HCT116 (cell line): ENCODE measurements around the gene MEF2D.

ENCODE experiments used
- CBX3 ChIP-seq: IDR thresholded peaks from 2 replicates; pipeline ENCODE4 v1.6.1; 2012; ENCODE audit warnings: low read depth
- EZH2 ChIP-seq: fragments of 200-600 bp; sonication (generic); IDR thresholded peaks from 2 replicates; pipeline ENCODE4 v1.6.1; 2017; ENCODE audit warnings: antibody characterized with exemption, mixed run types
- POLR2A ChIP-seq: IDR thresholded peaks from 2 replicates; pipeline ENCODE4 v1.7.0; 2011; ENCODE audit warnings: borderline replicate concordance; ENCODE audit not compliant: insufficient read depth, insufficient read length; ENCODE audit errors: extremely low read depth
- POLR2AphosphoS5 ChIP-seq: IDR thresholded peaks from 2 replicates; pipeline ENCODE4 v1.6.1; 2011; ENCODE audit warnings: mild to moderate bottlenecking, low read depth, low read length, moderate library complexity
- REST ChIP-seq: IDR thresholded peaks from 2 replicates; pipeline ENCODE4 v1.6.1; 2012; ENCODE audit warnings: low read depth
- SRF ChIP-seq: IDR thresholded peaks from 2 replicates; pipeline ENCODE4 v1.6.1; 2012; ENCODE audit warnings: low read depth
- TF ChIP-seq, protein P1 (sequence below), 3 experiments: fragments of 200-600 bp in 1 of 3; sonication (generic) in 1 of 3; IDR thresholded peaks in 2 of 3; conservative IDR thresholded peaks in 1 of 3; 2 replicates each; pipeline ENCODE4 v1.5.1; 2012 to 2017; ENCODE audit warnings: low read depth in 2 of 3, low read length in 2 of 3, antibody characterized with exemption in 1 of 3, borderline replicate concordance in 1 of 3, control low read depth in 1 of 3, mild to moderate bottlenecking in 1 of 3, mixed read lengths in 1 of 3, mixed run types in 1 of 3, moderate library complexity in 1 of 3; ENCODE audit not compliant: insufficient read depth in 1 of 3

DNA sequence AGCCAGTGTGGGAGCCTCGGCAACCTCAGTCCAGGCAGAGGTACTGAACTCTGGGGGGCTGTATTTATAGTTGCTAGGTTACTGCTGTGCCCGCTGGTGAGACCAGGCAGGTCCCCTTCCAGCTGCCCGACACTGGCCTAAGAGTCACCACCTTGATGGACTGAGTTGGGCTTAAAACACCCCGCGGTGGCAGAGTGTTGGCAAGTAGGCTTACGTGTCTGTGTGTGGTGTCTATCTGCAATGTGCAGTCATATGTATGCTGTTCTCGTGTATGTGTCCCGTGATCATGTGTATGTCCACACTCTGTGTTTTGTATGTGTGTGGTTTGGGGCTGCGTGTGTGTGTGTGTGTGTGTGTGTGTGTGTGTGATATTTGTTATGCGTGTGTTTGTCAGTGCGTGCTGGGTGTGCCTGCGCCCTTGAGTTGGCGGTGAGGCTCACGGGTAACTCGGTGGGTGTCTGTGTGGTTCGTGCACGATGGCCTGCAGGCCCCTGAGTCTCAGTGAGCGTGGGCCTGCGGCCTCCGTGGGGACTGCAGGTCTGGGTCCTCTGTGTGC, 65.5 kb downstream of the MEF2D start:
- TF ChIP-seq, protein P1, sequence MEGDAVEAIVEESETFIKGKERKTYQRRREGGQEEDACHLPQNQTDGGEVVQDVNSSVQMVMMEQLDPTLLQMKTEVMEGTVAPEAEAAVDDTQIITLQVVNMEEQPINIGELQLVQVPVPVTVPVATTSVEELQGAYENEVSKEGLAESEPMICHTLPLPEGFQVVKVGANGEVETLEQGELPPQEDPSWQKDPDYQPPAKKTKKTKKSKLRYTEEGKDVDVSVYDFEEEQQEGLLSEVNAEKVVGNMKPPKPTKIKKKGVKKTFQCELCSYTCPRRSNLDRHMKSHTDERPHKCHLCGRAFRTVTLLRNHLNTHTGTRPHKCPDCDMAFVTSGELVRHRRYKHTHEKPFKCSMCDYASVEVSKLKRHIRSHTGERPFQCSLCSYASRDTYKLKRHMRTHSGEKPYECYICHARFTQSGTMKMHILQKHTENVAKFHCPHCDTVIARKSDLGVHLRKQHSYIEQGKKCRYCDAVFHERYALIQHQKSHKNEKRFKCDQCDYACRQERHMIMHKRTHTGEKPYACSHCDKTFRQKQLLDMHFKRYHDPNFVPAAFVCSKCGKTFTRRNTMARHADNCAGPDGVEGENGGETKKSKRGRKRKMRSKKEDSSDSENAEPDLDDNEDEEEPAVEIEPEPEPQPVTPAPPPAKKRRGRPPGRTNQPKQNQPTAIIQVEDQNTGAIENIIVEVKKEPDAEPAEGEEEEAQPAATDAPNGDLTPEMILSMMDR (IDR thresholded peaks at IDR 0.05 in 2 of 3, conservative IDR thresholded peaks at IDR 0.05 in 1 of 3; ENCODE audit: borderline replicate concordance in 1 of 3, insufficient read depth in 1 of 3, low read depth in 2 of 3, low read length in 2 of 3): no peak
- no peak for TF ChIP-seq POLR2A
- TF ChIP-seq CBX3: no peak
- TF ChIP-seq EZH2: no peak
- TF ChIP-seq REST: no peak
- TF ChIP-seq SRF: no peak
- TF ChIP-seq POLR2AphosphoS5: no peak
